H7 (cell line): Measurements from ENCODE around the gene PSME3IP1. TPM values are rescaled to one million over a fixed set of nuclear protein-coding genes. Genes with fewer than 3 reads are reported as not detected.
"Not testable (repeated sequence)": the region's sequence is repeated elsewhere in the genome, so short reads cannot be mapped to it uniquely, and the experiment has no call there.

Experiments used
- DNase-seq: peaks from one replicate; pipeline ENCODE4 v3.0.0; 2012
- H3K27me3 ChIP-seq: 2 replicates; pipeline ENCODE4 v1.6.0; 2011; ENCODE audit warnings: mild to moderate bottlenecking, low read length; ENCODE audit not compliant: control insufficient read depth, insufficient read depth
- H3K36me3 ChIP-seq: replicated peaks from 2 replicates; pipeline ENCODE4 v1.5.1; 2011; ENCODE audit warnings: low read length; ENCODE audit not compliant: control insufficient read depth, insufficient read depth
- H3K4me3 ChIP-seq: 2 replicates; pipeline ENCODE4 v1.5.1; 2011; ENCODE audit warnings: low read depth, mild to moderate bottlenecking, control low read depth, low read length, moderate library complexity; ENCODE audit not compliant: insufficient read depth
- total RNA-seq: library from RNA; depleted of rRNA; stranded (reverse); fragments of >200 nt; shearing (Covaris generic); gene quantifications from 2 replicates; pipeline ENCODE4 v1.2.3, GENCODE V29; 2014

PSME3IP1 gene
- total RNA-seq, 1 experiment from 2014 or later = 63.3 TPM

GRCh38 chr16:57188711-57189002 is 2.8 kb upstream of the PSME3IP1 start:
- no peaks in the 10 kb centered on the region; the same call in 1 of the 2 replicates for H3K27me3 ChIP-seq
- H3K36me3 ChIP-seq = no peaks in the 10 kb centered on the region
- H3K4me3 ChIP-seq = no peak overlapping the region
- DNase-seq = no peak

GRCh38 chr16:57187902-57188710 is 2.3 kb upstream of the PSME3IP1 start:
- not testable (repeated sequence) for H3K36me3 ChIP-seq, DNase-seq, H3K27me3 ChIP-seq
- peak overlapping the region; percentile 78; the same call in 1 of the 2 replicates for H3K4me3 ChIP-seq

- peak; percentile 45 for DNase-seq
- Histone ChIP-seq H3K4me3 (peak overlapping the region; percentile 78), H3K27me3 (no peaks in the 10 kb centered on the region; the same call in 1 of the 2 replicates), H3K36me3 (no peaks in the 10 kb centered on the region)
These were observed 1.3 kb upstream of the PSME3IP1 start for GRCh38 chr16:57186872-57187854.

GRCh38 chr16:57185446-57185944 is 344 bp downstream of the PSME3IP1 start:
- Histone ChIP-seq H3K27me3 (no peaks in the 10 kb centered on the region; the same call in 1 of the 2 replicates), H3K4me3 (peak overlapping the region; percentile 84), H3K36me3 (no peaks in the 10 kb centered on the region)
- DNase-seq = peak; percentile 74

GRCh38 chr16:57184887-57185445 is 873 bp downstream of the PSME3IP1 start:
- Histone ChIP-seq H3K36me3 (no peaks in the 10 kb centered on the region), H3K27me3 (no peaks in the 10 kb centered on the region; the same call in 1 of the 2 replicates), H3K4me3 (peak overlapping the region; percentile 84)
- peak; percentile 17 for DNase-seq

GRCh38 chr16:57184113-57184512 is 1.7 kb downstream of the PSME3IP1 start:
- H3K36me3 ChIP-seq = no peaks in the 10 kb centered on the region
- H3K27me3 ChIP-seq = no peaks in the 10 kb centered on the region; the same call in 1 of the 2 replicates
- no peak overlapping the region for H3K4me3 ChIP-seq
- no peak for DNase-seq

GRCh38 chr16:57179215-57179828 is 6.5 kb downstream of the PSME3IP1 start:
- Histone ChIP-seq H3K4me3 (no peak overlapping the region), H3K27me3 (no peaks in the 10 kb centered on the region; the same call in 1 of the 2 replicates), H3K36me3 (no peaks in the 10 kb centered on the region; the same call in 1 of the 2 replicates)
- no peak for DNase-seq

- DNase-seq = peak; percentile 42
- Histone ChIP-seq H3K27me3 (no peaks in the 10 kb centered on the region; the same call in 1 of the 2 replicates), H3K4me3 (no peak overlapping the region), H3K36me3 (no peaks in the 10 kb centered on the region; the same call in 1 of the 2 replicates)
These were observed 7.0 kb downstream of the PSME3IP1 start for GRCh38 chr16:57178793-57179212.

GRCh38 chr16:57178196-57178595 is 7.6 kb downstream of the PSME3IP1 start:
- H3K4me3 ChIP-seq = no peak overlapping the region
- no peak for DNase-seq
- H3K27me3 ChIP-seq = no peaks in the 10 kb centered on the region; the same call in 1 of the 2 replicates
- H3K36me3 ChIP-seq = no peaks in the 10 kb centered on the region; the same call in 1 of the 2 replicates

- Histone ChIP-seq H3K36me3 (peaks cover 15% of the 10 kb centered on the region), H3K4me3 (no peak overlapping the region), H3K27me3 (no peaks in the 10 kb centered on the region; the same call in 1 of the 2 replicates)
- DNase-seq = no peak
These were observed 9.9 kb downstream of the PSME3IP1 start for GRCh38 chr16:57175896-57176295.

GRCh38 chr16:57172721-57173290 is 13.0 kb downstream of the PSME3IP1 start:
- Histone ChIP-seq H3K27me3 (no peaks in the 10 kb centered on the region; the same call in 1 of the 2 replicates), H3K36me3 (peaks cover 21% of the 10 kb centered on the region), H3K4me3 (no peak overlapping the region)
- no peak for DNase-seq

- Histone ChIP-seq H3K36me3 (peaks cover 37% of the 10 kb centered on the region), H3K27me3 (no peaks in the 10 kb centered on the region), H3K4me3 (no peak overlapping the region)
- DNase-seq = no peak
These were observed 16.5 kb downstream of the PSME3IP1 start for GRCh38 chr16:57169327-57169726.

- Histone ChIP-seq H3K27me3 (no peaks in the 10 kb centered on the region), H3K36me3 (peaks cover 39% of the 10 kb centered on the region), H3K4me3 (no peak overlapping the region)
- DNase-seq = peak; percentile 50
These were observed 17.9 kb downstream of the PSME3IP1 start for GRCh38 chr16:57167953-57168352.
